ENCODE measurements around the gene PAM16.

The PAM16 gene

DNA sequence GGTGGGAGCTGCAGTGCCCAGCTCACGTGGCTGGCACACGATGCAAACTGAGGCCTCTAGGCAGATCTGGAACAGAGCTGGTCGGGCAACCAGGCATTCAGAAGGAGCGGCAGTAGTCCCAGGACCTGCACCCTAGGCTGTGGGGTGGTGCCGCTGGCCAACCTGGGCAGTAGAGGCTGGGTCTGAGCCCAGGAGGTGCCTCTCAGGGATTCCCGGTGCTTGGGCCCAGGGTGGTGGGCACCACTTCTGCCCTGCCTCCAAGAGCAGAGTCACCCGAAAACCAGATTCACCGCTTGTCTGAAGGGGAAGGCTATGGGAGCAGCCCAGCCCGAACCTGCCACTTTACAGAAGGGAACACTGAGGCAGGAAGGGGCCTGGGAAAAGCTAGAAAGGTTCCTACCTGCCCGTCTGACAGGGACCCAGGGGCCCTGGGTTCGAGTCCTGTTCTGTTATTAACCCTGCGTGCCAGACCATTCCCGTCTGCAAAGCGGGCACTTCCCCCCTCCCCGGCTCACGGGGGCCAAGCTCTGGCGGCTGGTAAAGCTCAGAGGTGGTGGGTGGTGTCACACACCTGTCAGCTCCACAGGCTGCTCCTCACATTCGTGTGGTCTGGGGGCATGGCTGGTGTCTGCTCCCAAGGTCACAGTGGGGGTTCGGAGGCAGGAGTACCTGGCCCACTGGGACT lies 18.4 kb downstream of the PAM16 start:
- no peak for DNase-seq

DNA sequence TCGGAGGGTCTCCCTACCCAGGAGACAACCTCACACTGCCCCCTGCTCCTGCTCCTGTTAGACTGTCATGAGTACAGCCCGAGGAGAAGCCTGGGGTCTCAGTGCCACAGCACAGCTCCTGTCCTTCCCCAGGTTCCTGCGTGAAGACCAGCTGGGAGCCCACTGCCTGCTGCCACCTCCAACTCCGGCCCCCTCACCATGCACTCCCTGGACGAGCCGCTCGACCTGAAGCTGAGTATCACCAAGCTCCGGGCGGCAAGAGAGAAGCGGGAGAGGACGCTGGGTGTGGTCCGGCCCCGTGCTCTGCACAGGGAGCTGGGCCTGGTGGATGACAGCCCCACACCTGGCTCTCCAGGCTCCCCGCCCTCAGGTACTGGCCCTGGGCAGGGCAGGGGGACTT lies 19.0 kb downstream of the PAM16 start:
- DNase-seq, result no peak

- no peak for DNase-seq
Measured at GRCh38 chr16:4330277-4330874, 20.7 kb downstream of the PAM16 start.

DNA sequence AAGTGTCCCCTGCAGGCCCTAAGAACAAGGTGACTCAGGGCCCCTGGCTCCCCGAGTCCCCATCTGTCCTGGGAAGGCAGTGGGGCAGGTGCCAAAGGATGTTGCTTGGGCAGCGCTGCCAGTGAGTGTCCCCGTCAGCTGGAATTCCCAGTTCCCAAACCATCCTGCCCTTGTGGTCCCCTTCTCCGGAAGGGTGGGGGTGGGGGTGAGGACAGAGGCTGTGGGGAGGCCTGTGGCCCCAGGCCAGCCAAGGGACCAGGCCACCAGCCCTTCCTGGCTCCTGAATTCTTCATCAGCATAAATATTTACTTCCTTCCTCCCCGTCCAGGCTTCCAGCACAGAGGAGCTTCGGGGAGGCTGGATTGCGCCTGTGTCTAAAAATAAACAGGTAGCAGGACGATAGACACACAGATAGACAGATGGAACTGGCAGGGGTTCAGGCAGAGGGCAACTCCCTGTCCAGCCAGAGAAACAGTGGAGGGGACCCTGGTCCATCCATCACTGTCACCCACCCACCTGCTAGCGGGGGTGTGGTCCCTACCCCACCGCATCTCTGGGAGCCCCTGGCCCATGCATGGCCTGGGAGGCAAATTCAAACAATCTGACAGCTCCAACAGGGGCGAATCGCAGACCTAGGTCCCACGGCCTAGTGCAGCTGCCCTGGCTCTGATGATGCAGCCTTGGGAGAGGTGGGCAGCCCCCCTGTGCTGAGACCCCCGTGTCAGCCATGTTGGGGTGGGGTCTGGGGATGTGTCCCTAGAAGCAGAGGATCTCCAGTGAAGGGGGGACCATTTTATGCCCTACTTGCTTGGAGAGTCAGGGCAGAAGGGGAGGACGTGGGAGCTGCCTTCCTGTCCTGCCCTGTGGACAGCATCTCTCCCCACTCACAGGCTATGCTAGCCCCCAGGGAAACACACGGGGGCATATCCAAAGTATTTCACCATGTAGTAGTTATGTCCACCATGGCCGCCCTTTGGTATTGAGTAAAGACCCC lies 22.0 kb downstream of the PAM16 start:
- DNase-seq, result no peak

GRCh38 chr16:4328046-4328781 lies 22.9 kb downstream of the PAM16 start:
- DNase-seq, result no peak

- DNase-seq, result no peak
Measured at GRCh38 chr16:4327386-4328045, 23.6 kb downstream of the PAM16 start.

DNA sequence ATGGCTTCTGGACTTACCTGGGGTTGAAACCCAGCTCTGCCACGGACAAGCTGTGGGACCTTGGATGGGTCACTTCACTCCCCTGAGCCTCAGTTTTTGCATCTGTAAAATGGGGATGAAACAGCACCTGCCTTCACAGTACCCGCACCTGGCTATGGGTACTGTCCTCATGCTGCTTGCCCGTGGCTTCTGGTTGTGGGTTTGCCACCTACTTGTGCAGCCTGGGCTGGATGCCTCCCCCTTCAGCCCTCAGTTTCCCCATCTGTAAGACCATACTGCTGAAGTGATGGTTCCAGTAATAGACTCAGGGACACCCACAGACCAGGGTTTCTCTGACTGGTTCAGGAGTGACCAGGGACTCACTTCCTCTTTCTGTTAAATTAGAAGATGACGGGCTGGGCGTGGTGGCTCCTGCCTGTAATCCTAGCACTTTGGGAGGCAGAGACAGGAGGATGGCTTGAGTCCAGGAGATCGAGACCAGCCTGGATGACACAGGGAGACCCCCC lies 25.8 kb downstream of the PAM16 start:
- no peak for DNase-seq

DNA sequence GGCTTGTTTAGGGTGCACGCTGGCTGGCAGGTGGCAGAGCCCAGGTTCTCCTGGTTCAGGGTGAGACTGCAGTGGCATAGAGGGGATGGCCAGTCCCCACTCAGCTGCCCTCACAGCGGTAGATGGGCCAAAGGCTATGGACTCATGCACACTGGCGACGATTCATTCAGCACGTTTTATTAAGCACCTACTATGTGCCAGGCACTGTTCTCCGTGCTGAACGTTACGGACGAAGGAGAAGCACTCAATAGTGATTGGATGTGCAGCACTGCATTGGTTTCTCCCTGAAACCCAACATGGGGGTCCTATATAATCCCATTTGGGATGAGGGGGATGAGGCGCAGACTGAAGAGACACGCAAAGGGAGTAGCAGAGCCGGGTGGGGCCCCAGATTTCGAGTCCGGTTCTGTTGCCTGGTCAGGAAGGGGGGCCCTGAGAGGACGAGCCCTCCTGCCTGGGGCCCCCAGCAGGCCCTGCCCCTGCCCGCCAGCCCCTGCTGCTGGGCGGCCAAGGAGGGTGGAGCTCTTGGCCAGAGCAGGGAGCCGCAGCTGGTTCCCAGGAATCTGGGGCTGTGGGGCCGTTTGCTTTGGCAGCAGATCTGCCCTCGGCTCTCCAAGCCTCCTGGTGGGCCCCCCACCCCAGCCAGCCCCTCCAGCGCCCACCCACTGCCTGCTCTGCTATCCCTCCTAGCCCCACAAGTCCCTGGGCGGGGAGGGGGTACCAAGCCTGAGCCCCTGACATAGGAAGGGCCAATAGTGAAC lies 26.4 kb downstream of the PAM16 start:
- DNase-seq, result no peak

DNA sequence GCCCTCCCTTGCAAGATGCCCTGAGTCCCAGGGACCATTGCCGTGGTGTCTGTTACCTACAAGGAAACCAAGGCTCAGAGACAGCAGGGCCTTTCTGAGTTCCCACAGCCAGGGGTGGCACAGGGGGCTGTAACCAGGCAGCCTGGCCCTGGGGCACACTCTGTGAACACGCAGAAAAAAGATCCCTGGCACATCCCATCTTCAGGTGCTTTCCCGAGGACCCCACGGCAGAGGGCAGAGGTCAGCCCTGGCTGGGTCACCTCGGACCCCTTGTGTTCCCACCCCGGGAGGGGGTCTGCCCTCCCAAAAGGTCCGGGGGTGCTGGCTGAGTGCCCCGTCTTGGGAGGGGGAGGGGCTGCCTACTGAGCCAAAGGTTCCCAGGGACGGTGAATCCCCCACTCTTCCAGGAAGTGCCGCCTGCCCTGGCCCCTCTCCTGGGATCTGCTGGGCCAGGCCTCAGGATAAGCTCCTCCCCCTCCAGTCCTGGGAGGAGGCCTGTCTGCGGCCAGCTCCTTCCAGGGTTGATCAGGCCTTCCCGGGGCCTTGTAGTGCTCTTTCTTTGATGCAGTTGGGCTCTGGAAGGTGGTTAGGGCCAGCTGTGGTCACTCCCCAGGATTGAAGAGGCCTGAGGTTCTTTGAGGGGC lies 27.2 kb downstream of the PAM16 start:
- DNase-seq, result no peak

- DNase-seq, result no peak
Measured at GRCh38 chr16:4323071-4323844, 27.9 kb downstream of the PAM16 start.

GRCh38 chr16:4322121-4323052 lies 28.7 kb downstream of the PAM16 start:
- DNase-seq, result no peak

DNA sequence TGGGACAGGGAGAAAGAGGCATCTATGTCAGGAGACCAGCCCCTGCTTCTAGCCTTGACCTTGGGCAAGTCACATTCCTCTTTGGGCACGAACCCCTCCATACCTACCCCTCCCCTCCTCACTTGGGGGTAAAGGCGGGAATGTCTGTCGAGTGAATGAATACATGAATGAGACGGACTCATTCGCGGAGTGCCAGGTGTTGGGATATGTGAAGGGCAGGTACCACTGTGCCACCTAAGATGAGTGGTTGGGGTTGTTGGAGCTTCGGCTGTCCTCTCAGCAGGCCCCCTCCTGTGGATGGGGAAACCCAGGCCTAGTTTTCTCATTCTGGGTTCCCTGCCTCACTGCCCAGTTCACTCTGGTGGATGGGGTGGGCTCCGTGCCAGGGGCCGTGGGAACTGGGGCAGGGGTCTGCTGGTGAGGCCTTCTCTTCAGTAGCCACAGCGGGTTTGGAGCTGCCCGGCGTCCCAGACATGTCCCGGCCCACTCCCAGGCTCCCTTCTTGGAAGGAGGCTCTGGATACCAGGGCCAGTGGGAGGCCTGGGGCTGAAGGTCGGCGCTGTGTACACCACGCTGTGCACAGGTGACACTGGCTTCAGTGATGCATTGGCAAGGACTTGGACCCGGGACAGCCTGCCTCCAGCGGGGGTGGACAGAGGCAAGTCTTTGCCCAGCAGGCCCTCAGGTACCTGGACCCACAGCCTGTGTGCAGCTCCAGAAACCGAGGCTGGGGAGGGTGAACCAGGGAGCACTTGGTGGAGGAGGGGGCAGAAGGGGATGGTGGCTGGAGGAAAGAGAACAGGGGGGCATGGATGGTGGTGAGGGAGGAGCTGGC lies 29.6 kb downstream of the PAM16 start:
- no peak for DNase-seq

DNA sequence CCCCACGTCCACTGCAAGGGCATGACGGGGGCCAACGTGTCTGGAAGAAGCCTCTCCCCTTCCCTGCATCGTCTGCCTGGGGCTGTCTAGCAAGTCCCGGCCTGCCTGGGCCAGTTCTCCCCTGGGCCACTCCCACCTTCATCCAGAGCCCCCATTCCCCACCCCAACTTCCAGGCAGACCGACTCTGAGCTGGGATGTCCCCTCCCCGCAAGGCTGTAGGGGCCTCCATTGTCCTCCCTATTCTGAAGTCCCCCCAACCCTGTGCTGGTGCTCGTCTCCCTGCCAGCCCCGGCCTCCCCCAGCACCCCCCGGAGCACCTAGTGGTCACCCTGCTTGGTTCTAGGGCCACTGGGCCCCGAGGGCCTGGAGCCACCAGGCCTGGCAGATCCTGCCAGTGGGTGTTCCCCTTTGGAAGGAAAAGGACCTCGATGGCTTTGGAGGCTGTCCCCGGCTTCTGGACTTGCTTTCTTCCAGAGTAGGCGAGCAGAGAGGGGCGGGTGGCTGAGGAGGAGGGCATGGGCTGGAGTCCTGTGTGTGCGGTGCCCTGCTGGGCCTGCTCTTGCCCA lies 30.5 kb downstream of the PAM16 start:
- DNase-seq, result no peak

DNA sequence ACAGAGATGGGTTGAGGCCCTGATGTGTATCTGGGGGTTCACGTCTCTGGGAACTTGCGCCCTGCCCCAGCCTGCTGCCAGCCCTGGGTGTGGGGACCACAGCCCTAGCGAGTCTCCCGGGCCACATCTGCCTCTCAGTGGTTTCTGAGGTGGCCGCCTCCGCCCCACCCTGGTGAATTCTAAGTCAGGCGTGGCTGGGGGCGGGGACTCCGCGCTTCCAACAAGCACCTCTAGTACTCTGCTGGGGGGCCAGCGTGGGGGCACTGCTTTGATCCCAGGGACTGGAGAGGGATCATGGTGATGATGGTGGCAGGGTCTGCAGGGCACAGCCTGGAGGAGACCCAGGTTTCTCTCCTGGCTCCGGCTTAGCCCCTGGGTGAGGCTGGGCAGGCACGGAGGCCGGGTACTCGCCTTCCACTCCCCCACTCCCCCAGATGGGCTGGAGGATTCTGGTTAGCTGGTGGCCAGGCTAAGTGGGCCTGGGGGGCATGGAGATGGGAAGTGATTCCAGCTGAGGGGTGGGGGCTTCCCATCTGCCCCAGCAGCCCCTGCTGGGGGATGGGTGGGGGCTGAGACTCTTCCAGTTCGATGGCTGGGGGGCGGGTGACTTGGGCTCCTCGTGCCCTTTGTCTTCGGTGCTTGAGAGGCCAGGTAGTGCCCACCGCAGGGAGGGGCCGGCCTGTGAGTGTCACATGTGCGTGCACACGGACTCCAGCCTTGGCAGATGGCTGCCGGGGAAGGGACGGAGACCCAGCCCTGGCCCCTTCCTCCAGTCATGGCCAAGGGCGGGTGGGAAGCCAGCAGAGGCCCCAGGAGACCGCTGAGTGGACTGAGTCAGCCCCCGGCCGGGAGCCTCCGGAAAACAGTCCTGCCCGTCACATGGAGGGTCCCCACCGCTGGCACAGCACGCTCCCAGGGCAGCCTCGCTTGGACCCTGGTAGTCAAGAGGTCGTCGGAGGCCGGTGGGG lies 31.4 kb downstream of the PAM16 start:
- no peak for DNase-seq

DNA sequence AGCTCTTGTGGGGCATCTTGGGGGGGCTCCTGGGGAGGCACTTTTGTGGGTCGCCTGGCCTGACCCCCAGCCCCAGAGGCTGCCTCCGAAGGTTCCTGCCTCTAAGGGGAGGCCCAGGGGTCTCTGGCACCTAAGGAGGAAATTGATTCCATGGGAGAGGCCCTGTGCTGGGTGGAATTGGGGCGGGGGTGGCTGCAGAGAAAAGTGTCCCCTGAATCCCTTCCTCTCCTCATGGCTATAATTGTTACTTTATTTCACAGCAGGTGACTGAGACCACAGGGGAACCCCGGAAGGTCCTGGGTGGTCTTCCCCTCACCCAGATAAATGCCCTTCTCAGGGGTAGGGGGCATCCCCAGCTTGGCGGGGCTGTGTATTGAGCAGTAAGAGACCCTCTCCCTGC lies 32.2 kb downstream of the PAM16 start:
- DNase-seq, result no peak

DNA sequence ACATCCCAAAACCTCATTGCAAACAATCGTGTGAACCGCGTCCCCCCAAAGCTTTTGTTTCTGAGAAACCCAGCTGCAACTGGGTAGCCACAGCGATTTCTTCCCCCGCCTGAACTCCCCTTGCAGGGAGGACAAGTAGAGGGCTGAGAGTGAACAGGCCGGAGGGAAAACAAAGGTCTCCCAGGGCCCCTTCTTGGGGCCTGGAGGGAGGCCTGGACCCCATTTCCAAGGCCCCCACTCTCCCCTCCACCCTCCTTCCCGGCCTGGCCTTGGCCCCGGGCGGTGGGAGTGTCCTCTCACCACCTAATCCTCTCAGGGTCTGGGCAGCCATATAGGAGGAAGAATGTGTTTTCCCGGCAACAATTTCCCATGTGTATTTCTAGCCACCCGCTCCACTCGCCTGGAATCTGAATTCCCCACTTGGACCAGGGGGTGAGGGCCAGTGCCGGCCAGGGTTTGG lies 32.6 kb downstream of the PAM16 start:
- DNase-seq, result no peak
